Sigmoid colon (tissue), 7 donors: Measurements from ENCODE around the gene DCAF5. TPM values are rescaled to one million over a fixed set of nuclear protein-coding genes. Genes with fewer than 3 reads are reported as not detected.

Experiments
- DNase-seq: peaks from one replicate; pipeline ENCODE4 v3.0.0-alpha.2; 2019
- H3K27ac ChIP-seq, 4 donors: fragments of 200-600 bp; sonication (generic); one replicate each; pipeline ENCODE4 v1.5.1; 2016 to 2019; ENCODE audit warnings: mild to moderate bottlenecking in 1 of 4
- H3K27me3 ChIP-seq, 3 donors: fragments of 200-600 bp; sonication (generic); one replicate each; pipeline ENCODE4 v1.5.1; 2019; ENCODE audit warnings: mild to moderate bottlenecking in 1 of 3
- H3K36me3 ChIP-seq, 4 donors: fragments of 200-600 bp; sonication (generic); one replicate each; pipeline ENCODE4 v1.5.1; 2016 to 2019
- H3K4me1 ChIP-seq, 4 donors: fragments of 200-600 bp; sonication (generic); one replicate each; pipeline ENCODE4 v1.5.1; 2017 to 2019
- H3K4me3 ChIP-seq, 4 donors: fragments of 200-600 bp; sonication (generic); one replicate each; pipeline ENCODE4 v1.5.1; 2017 to 2019; ENCODE audit warnings: mild to moderate bottlenecking in 2 of 4, moderate library complexity in 1 of 4
- H3K9me3 ChIP-seq, 4 donors: fragments of 200-600 bp in 3 of 4; sonication (generic) in 3 of 4; one replicate each; pipeline versions ENCODE4 v1.5.1 to v1.6.1; 2013 to 2019
- CTCF ChIP-seq, 4 experiments: fragments of 450-650 bp in 3 of 4; fragments of 200-600 bp in 1 of 4; IDR thresholded peaks; one replicate each; pipeline ENCODE4 v1.5.1; 2016 to 2019; ENCODE audit warnings: antibody characterized with exemption in 4 of 4, mild to moderate bottlenecking in 3 of 4, moderate library complexity in 2 of 4
- EP300 ChIP-seq, 4 donors: sonication (generic); formaldehyde crosslinking; IDR thresholded peaks; one replicate each; pipeline ENCODE4 v1.6.1; 2017; ENCODE audit warnings: antibody characterized with exemption in 4 of 4
- POLR2A ChIP-seq, 2 donors: fragments of 450-650 bp; IDR thresholded peaks; one replicate each; pipeline ENCODE4 v1.6.1; 2016; ENCODE audit warnings: antibody characterized with exemption in 2 of 2, mild to moderate bottlenecking in 2 of 2, moderate library complexity in 2 of 2
- POLR2AphosphoS5 ChIP-seq, 4 donors: sonication (generic); formaldehyde crosslinking; IDR thresholded peaks; one replicate each; pipeline ENCODE4 v1.6.1; 2017; ENCODE audit warnings: antibody characterized with exemption in 4 of 4
- WGBS, 2 donors: extraction: QIAGEN DNeasy Blood & Tissue Kit; methylation state at CpG; one replicate each; pipeline ENCODE4 v1.1.7; 2013; 5-methylcytosine and 5-hydroxymethylcytosine counted together
- intact Hi-C: fragments of 100-400 bp; cut with DNase I; formaldehyde crosslinking; loops from one replicate; pipeline ENCODE4 v1.15.1; 2023
- polyA plus RNA-seq, 3 donors: library from polyadenylated mRNA; stranded (reverse); fragments of 200-250 nt; gene quantifications; one replicate each; pipeline ENCODE4 v1.2.3, GENCODE V29; 2013
- total RNA-seq, 4 donors: library from RNA; depleted of rRNA; stranded (reverse); fragments of >200 nt; gene quantifications; one replicate each; pipeline ENCODE4 v1.1.0, GENCODE V29; 2016
- donor health status: healthy with polysubstance abuse.
- donor health status: Bipolar disorder and iron deficiency.
- donor health status: healthy.

The DCAF5 gene
- total and polyA plus RNA-seq, 7 donors, result 13.2 to 56.8 (median 36.4) TPM

- Histone ChIP-seq H3K4me3 (no peak overlapping the region), H3K9me3 (no peaks in the 10 kb centered on the region), H3K4me1 (peaks cover 0 to 27% (median 17%) of the 10 kb centered on the region in 4 donors), H3K27ac (peak overlapping the region in 2 of 4 donors; percentile 98 to 99), H3K36me3 (no peaks in the 10 kb centered on the region), H3K27me3 (no peaks in the 10 kb centered on the region)
- intact Hi-C loops, result loop anchor here (10.0 kb wide), 1 partner anchor 240 kb away; the partner anchor contains the start of genes ERH and SLC39A9
- 30 to 55% methylated on average over 4 of the region's 4 CpGs for WGBS, 2 donors
- TF ChIP-seq CTCF (IDR thresholded peaks at IDR 0.05), result no peak
- TF ChIP-seq POLR2AphosphoS5 (IDR thresholded peaks at IDR 0.05), result no peak
- TF ChIP-seq POLR2A (IDR thresholded peaks at IDR 0.05), result no peak
- no peak for TF ChIP-seq EP300 (IDR thresholded peaks at IDR 0.05)
- DNase-seq, result no peak
Measured at GRCh38 chr14:69154779-69155178, 1.9 kb upstream of the DCAF5 start.

DNA sequence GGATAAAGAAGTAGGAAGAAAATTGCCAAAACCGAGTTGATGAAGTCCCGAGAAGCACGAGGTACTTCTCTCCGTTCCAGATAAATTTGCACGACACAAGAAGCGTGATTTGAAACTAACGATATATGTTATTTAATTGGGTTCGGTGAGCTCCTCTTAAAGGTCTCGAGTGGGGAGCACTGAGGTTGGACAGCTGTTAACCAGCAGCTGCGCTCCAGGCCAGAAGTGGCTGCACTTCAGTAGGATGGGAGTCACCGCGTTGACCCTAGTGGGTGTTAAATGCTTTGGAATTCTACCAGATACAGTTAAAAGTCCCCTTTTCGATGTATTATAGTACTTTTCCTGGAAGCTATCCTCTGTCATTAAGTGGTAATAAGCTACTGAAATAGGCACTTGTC, 953 bp upstream of the DCAF5 start:
- 4 to 7% methylated on average over 13 of the region's 13 CpGs for WGBS, 2 donors
- intact Hi-C loops, result loop anchor here (1.0 to 10.0 kb wide), 3 partner anchors 25 to 241 kb away; partner anchors contain the start of genes ERH, EXD2 and SLC39A9

DNA sequence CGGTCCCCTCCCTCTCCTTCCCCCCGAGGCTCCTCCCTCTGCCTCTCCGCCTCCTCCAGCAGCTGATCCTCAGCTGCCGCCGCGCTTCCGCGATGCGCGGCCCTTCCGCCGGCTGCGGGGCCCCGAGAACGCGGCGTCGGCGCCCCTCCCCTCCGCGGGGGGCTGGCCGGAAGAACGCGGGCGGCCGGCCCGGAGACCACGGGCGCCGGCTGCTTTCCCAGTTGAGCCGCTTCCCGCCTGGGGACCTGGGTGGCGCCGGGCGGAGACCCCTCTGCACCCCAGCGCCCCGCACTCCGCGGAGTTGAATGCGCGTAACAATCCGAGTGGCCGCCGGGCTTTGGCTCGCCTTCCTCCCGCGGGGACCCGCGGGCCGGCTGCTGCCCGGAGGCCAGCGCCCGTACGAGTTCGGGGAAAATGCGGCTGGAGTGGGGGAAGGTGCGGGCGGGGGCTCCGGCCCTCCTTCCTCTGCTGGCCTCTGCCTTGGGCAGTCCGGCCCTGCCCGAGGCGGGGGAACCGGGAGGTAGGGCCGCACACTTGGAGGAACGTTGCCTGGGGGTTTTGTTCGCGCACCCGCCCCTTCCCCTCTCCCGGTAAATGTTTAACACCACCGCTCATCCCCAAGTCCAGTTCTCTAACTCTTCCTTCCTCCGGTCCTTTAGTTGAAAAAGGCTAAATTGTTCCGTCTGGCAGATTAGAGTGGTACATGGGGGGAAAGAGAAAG, 393 bp upstream of the DCAF5 start:
- peaks cover 0 to 8% (median 0%) of the 10 kb centered on the region in 4 donors for H3K36me3 ChIP-seq
- H3K27me3 ChIP-seq, result no peaks in the 10 kb centered on the region
- H3K4me1 ChIP-seq, result peaks cover 0 to 40% (median 23%) of the 10 kb centered on the region in 4 donors
- 0 to 1% methylated on average over 72 of the region's 72 CpGs for WGBS, 2 donors
- peak; percentile 98 for DNase-seq
- intact Hi-C loops, result loop anchor here (1.0 to 10.0 kb wide), 3 partner anchors 25 to 241 kb away; partner anchors contain the start of genes ERH, EXD2 and SLC39A9
- H3K9me3 ChIP-seq, result no peaks in the 10 kb centered on the region
- peak overlapping the region; percentile 96 to 99 (median 98) for H3K27ac ChIP-seq
- TF ChIP-seq POLR2AphosphoS5 (IDR thresholded peaks at IDR 0.05), result peak in 3 of 4 donors; percentile 74 to 89 (median 80)
- peak in 1 of 4 donors; percentile 24 for TF ChIP-seq EP300 (IDR thresholded peaks at IDR 0.05)
- peak in 1 of 4 experiments; percentile 12 for TF ChIP-seq CTCF (IDR thresholded peaks at IDR 0.05)
- TF ChIP-seq POLR2A (IDR thresholded peaks at IDR 0.05), result no peak
- peak overlapping the region; percentile 72 to 93 (median 84) for H3K4me3 ChIP-seq

More for the DNA sequence above, 953 bp upstream of the DCAF5 start:
- Histone ChIP-seq H3K27me3 (no peaks in the 10 kb centered on the region), H3K36me3 (peaks cover 0 to 2% (median 0%) of the 10 kb centered on the region in 4 donors), H3K4me3 (peak overlapping the region; percentile 72 to 93 (median 84)), H3K9me3 (no peaks in the 10 kb centered on the region), H3K4me1 (peaks cover 0 to 36% (median 20%) of the 10 kb centered on the region in 4 donors), H3K27ac (peak overlapping the region; percentile 96 to 99 (median 98))
- DNase-seq, result peak; percentile 74
- TF ChIP-seq POLR2AphosphoS5 (IDR thresholded peaks at IDR 0.05) (peak in 1 of 4 donors; percentile 8), EP300 (IDR thresholded peaks at IDR 0.05) (no peak)

- H3K4me1 ChIP-seq, result peaks cover 0 to 45% (median 23%) of the 10 kb centered on the region in 4 donors
- no peak for DNase-seq
- H3K27me3 ChIP-seq, result no peaks in the 10 kb centered on the region
- H3K36me3 ChIP-seq, result peaks cover 0 to 10% (median 0%) of the 10 kb centered on the region in 4 donors
- peak overlapping the region; percentile 72 to 93 (median 84) for H3K4me3 ChIP-seq
- H3K27ac ChIP-seq, result peak overlapping the region; percentile 96 to 99 (median 98)
- intact Hi-C loops, result loop anchor here (2.0 to 10.0 kb wide), 2 partner anchors 24 to 242 kb away; partner anchors contain the start of genes ERH and SLC39A9
- H3K9me3 ChIP-seq, result no peaks in the 10 kb centered on the region
- TF ChIP-seq CTCF (IDR thresholded peaks at IDR 0.05), result no peak
- no peak for TF ChIP-seq EP300 (IDR thresholded peaks at IDR 0.05)
- no peak for TF ChIP-seq POLR2A (IDR thresholded peaks at IDR 0.05)
- no peak for TF ChIP-seq POLR2AphosphoS5 (IDR thresholded peaks at IDR 0.05)
- 1% methylated on average over 38 of the region's 38 CpGs for WGBS, 2 donors
Measured at GRCh38 chr14:69152181-69152901, 578 bp downstream of the DCAF5 start.
